Erythroblast (primary cell): Measurements from ENCODE around the gene MCRS1.

ENCODE experiments used
- GATA1 ChIP-seq: IDR thresholded peaks from 2 replicates; pipeline ENCODE4 v1.6.1; 2011; ENCODE audit warnings: low read depth, mild to moderate bottlenecking, control low read depth, low read length, moderate library complexity
- POLR2A ChIP-seq: IDR thresholded peaks from 2 replicates; pipeline ENCODE4 v1.6.1; 2011; ENCODE audit warnings: mild to moderate bottlenecking, low read length

- TF ChIP-seq POLR2A (no peak), GATA1 (no peak)
Measured at GRCh38 chr12:49524660-49525324, 43.1 kb downstream of the MCRS1 start.
